Fibroblast of lung (primary cell): ENCODE measurements around the gene EEFSEC.

Source experiments
- EZH2 ChIP-seq: IDR thresholded peaks from 2 replicates; pipeline ENCODE4 v1.5.1; 2012; ENCODE audit warnings: low read length, control low read depth, mild to moderate bottlenecking; ENCODE audit errors: missing control alignments
- TF ChIP-seq, protein P1 (sequence below), 2 donors: IDR thresholded peaks in 1 of 2; conservative IDR thresholded peaks in 1 of 2; 1 replicate in 1 of 2; 2 replicates in 1 of 2; pipeline ENCODE4 v1.5.1; 2011 to 2012; ENCODE audit warnings: low read length in 2 of 2, control low read depth in 1 of 2, inconsistent platforms in 1 of 2, low read depth in 1 of 2, mild to moderate bottlenecking in 1 of 2

DNA sequence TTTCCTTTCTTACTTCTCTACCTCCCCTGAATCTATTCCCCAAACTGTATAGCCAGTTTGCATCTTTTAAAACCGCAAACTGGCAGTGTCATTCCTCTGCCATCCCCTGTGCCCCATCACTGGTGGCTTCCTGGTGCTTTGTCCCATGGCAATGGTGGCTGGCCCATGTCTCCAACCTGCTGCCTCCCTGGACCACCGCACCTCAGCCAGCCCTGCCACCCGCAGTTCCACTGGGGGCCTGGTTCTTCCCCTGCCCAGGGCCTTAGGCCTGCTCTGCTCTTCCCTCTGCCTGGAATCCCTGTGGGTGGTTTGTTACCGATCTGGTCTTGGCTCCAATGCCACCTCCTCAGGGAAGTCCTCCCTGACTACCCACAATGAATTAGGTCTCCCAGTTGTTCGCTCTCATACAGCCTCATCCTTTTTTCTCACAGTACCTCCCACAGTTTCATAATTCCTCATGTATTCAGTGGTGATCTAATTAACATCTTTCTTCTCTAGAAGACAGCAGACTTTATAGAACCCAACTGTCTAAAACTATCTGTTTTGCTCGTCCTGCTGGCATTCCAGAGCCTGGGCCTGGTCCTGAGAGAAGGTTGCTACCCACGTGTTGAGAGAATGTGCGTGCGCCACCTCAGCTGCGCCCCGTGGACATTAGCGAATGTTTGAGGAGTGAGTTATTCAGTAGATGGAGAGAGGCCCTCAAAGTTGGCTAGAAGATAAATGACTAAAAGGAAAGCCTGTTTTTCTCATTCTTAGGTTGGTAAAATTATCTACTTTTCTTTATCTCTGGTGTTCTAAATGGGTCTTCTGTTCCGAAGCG is 183.3 kb downstream of the EEFSEC start:
- TF ChIP-seq, protein P1, sequence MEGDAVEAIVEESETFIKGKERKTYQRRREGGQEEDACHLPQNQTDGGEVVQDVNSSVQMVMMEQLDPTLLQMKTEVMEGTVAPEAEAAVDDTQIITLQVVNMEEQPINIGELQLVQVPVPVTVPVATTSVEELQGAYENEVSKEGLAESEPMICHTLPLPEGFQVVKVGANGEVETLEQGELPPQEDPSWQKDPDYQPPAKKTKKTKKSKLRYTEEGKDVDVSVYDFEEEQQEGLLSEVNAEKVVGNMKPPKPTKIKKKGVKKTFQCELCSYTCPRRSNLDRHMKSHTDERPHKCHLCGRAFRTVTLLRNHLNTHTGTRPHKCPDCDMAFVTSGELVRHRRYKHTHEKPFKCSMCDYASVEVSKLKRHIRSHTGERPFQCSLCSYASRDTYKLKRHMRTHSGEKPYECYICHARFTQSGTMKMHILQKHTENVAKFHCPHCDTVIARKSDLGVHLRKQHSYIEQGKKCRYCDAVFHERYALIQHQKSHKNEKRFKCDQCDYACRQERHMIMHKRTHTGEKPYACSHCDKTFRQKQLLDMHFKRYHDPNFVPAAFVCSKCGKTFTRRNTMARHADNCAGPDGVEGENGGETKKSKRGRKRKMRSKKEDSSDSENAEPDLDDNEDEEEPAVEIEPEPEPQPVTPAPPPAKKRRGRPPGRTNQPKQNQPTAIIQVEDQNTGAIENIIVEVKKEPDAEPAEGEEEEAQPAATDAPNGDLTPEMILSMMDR (conservative IDR thresholded peaks at IDR 0.05 in 1 of 2, IDR thresholded peaks at IDR 0.05 in 1 of 2; ENCODE audit: low read depth in 1 of 2, low read length in 2 of 2): no peak
- no peak for TF ChIP-seq EZH2
